ENCODE results near the gene LIN28A. TPM values are rescaled to one million over a fixed set of nuclear protein-coding genes. Genes with fewer than 3 reads are reported as not detected.

LIN28A gene
- total RNA-seq, 4 donors from 2014 or later, result not detected

DNA sequence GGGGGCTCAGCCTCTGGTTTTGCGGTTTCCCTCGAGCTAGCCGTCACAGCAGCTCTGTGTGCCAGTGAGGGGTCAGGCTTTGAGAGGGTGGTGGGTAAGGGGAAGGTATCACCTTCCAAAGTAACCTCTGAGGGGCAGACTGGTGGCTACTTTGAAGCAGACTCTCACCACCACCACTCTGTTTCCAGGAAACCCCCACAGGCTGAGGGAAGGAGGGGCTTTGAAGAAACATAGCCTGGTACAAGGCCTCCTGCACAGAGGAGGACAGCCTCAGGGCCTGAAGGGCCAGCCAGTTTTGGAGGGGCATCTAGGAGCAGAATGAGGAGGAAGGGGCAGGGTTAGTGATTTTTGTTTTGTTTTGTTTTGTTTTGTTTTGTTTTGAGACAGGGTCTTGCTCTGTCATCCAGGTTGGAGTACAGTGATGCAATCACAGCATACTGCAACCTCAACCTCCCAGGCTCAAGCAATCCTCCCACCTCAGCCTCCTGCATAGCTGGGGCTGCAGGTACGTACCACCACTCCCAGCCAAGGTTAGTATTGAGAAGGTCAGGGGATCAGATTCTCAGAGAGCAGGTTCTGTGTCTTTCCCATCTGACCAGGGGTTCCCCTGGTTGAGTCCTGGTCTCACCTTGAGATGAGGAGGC is 20.9 kb upstream of the LIN28A start:
- Histone ChIP-seq H3K9me3 (no peaks in the 10 kb centered on the region), H3K4me3 (no peak overlapping the region), H3K27ac (no peak overlapping the region), H3K4me1 (no peaks in the 10 kb centered on the region), H3K27me3 (no peaks in the 10 kb centered on the region), H3K36me3 (no peaks in the 10 kb centered on the region)
- DNase-seq (ENCODE audit: low spot score in 2 of 2), result no peak
- no peak for TF ChIP-seq EP300 (IDR thresholded peaks at IDR 0.05)
- no peak for TF ChIP-seq POLR2A (IDR thresholded peaks at IDR 0.05)
- TF ChIP-seq, protein P1, sequence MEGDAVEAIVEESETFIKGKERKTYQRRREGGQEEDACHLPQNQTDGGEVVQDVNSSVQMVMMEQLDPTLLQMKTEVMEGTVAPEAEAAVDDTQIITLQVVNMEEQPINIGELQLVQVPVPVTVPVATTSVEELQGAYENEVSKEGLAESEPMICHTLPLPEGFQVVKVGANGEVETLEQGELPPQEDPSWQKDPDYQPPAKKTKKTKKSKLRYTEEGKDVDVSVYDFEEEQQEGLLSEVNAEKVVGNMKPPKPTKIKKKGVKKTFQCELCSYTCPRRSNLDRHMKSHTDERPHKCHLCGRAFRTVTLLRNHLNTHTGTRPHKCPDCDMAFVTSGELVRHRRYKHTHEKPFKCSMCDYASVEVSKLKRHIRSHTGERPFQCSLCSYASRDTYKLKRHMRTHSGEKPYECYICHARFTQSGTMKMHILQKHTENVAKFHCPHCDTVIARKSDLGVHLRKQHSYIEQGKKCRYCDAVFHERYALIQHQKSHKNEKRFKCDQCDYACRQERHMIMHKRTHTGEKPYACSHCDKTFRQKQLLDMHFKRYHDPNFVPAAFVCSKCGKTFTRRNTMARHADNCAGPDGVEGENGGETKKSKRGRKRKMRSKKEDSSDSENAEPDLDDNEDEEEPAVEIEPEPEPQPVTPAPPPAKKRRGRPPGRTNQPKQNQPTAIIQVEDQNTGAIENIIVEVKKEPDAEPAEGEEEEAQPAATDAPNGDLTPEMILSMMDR (IDR thresholded peaks at IDR 0.05), result no peak
- WGBS, 2 donors, result 76 to 84% methylated on average over 4 of the region's 4 CpGs

DNA sequence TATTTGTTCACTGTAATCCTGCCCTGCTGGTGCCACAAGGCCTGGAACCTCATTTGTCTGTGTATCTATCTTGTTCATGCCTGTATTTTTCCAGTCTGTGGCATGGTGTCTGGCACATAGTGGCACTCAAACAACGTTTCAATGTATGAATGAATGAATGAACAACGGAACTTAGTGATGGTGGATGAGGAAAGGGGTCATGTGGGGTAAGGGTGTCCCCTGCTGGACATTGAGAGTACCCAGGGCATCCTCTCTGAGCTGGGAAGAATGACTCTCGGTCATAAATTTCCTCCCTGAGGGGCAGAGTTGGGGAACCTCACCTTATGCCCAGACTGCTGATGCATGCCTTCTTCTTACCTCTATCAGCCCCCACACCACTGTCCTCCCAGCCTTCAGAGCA is 19.2 kb upstream of the LIN28A start:
- TF ChIP-seq EP300 (IDR thresholded peaks at IDR 0.05), result no peak
- TF ChIP-seq POLR2A (IDR thresholded peaks at IDR 0.05), result no peak
- no peaks in the 10 kb centered on the region for H3K27me3 ChIP-seq
- 5 to 7% methylated on average over 3 of the region's 3 CpGs for WGBS, 2 donors

GRCh38 chr1:26395754-26396153 is 14.9 kb upstream of the LIN28A start:
- no peak for DNase-seq (ENCODE audit: low spot score in 2 of 2)
- Histone ChIP-seq H3K4me1 (no peaks in the 10 kb centered on the region), H3K4me3 (no peak overlapping the region), H3K36me3 (no peaks in the 10 kb centered on the region), H3K27ac (no peak overlapping the region), H3K27me3 (no peaks in the 10 kb centered on the region), H3K9me3 (no peaks in the 10 kb centered on the region)
- TF ChIP-seq POLR2A (IDR thresholded peaks at IDR 0.05), result no peak
- no peak for TF ChIP-seq EP300 (IDR thresholded peaks at IDR 0.05)
- TF ChIP-seq, protein P1 (IDR thresholded peaks at IDR 0.05), result no peak
- 85 to 89% methylated on average over 8 of the region's 8 CpGs for WGBS, 2 donors

More for the DNA sequence above, 19.2 kb upstream of the LIN28A start:
- Histone ChIP-seq H3K4me1 (no peaks in the 10 kb centered on the region), H3K9me3 (no peaks in the 10 kb centered on the region), H3K36me3 (no peaks in the 10 kb centered on the region), H3K4me3 (no peak overlapping the region), H3K27ac (no peak overlapping the region)
- no peak for DNase-seq (ENCODE audit: low spot score in 2 of 2)

GRCh38 chr1:26399034-26399433 is 11.6 kb upstream of the LIN28A start:
- Histone ChIP-seq H3K27ac (no peak overlapping the region), H3K9me3 (no peaks in the 10 kb centered on the region), H3K4me1 (no peaks in the 10 kb centered on the region), H3K4me3 (no peak overlapping the region), H3K27me3 (peaks cover 0 to 5% of the 10 kb centered on the region in 2 donors), H3K36me3 (no peaks in the 10 kb centered on the region)
- no peak for DNase-seq (ENCODE audit: low spot score in 2 of 2)
- 77 to 82% methylated on average over 3 of the region's 3 CpGs for WGBS, 2 donors
- TF ChIP-seq, protein P1 (IDR thresholded peaks at IDR 0.05), result no peak
- TF ChIP-seq POLR2A (IDR thresholded peaks at IDR 0.05) (no peak), EP300 (IDR thresholded peaks at IDR 0.05) (no peak)

DNA sequence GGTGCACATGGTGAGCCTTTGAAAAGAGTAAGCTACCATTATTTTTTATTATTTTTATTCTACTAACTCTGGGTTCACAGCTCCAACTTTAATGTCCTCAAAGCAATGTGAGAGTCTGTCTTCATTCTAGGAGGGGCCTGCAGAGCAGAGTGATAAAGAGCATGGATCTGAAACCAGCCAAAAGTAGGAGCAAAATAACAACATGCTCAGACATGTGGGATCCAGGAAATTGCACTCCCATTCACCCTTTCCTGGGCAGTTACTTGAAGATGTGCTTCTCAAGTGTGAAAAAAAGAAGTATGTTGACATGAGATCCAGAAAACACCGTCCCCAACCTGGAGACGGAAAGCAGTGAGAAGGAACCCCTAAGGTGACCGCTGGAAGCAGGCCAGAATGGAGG is 8.7 kb upstream of the LIN28A start:
- peaks cover 0 to 11% of the 10 kb centered on the region in 2 donors for H3K27me3 ChIP-seq
- no peak for DNase-seq (ENCODE audit: low spot score in 2 of 2)
- no peaks in the 10 kb centered on the region for H3K9me3 ChIP-seq
- no peak overlapping the region for H3K27ac ChIP-seq
- TF ChIP-seq POLR2A (IDR thresholded peaks at IDR 0.05) (no peak), EP300 (IDR thresholded peaks at IDR 0.05) (no peak)
- TF ChIP-seq, protein P1 (IDR thresholded peaks at IDR 0.05), result no peak
- no peaks in the 10 kb centered on the region for H3K4me1 ChIP-seq
- H3K4me3 ChIP-seq, result no peak overlapping the region
- H3K36me3 ChIP-seq, result no peaks in the 10 kb centered on the region
- 77 to 88% methylated on average over 3 of the region's 3 CpGs for WGBS, 2 donors

All from tibial nerve (tissue), 4 donors.